SK-N-SH treated with all-trans-retinoic acid at 6 μM for 48 hours (cell line): Measurements from ENCODE around the gene RNF145.

Source experiments
- ARNTL ChIP-seq: fragments of 450-650 bp; formaldehyde crosslinking; IDR thresholded peaks from 2 replicates; pipeline ENCODE4 v1.5.0; 2020; ENCODE audit warnings: low read depth, mild to moderate bottlenecking, moderate library complexity, borderline replicate concordance
- GLIS3 ChIP-seq: fragments of 250-450 bp; sonication (Bioruptor Pico); IDR thresholded peaks from 2 replicates; pipeline ENCODE4 v1.5.0; 2020; ENCODE audit warnings: mild to moderate bottlenecking, moderate library complexity
- TOX ChIP-seq: fragments of 250-450 bp; sonication (Bioruptor Pico); IDR thresholded peaks from 2 replicates; pipeline ENCODE4 v1.8.0; 2021; ENCODE audit warnings: mild to moderate bottlenecking, moderate library complexity, borderline replicate concordance
- ZFP30 ChIP-seq: fragments of 450-650 bp; formaldehyde crosslinking; IDR thresholded peaks from 2 replicates; pipeline ENCODE4 v1.5.0; 2022; ENCODE audit warnings: mild to moderate bottlenecking, moderate library complexity

- TF ChIP-seq GLIS3 (no peak), ARNTL (CRISPR knock-in tag) (no peak), TOX (CRISPR knock-in tag) (no peak), ZFP30 (CRISPR knock-in tag) (no peak)
Observed at GRCh38 chr5:159170021-159170420, 39.3 kb downstream of the RNF145 start.
